NT2/D1 (cell line): ENCODE measurements around the gene COIL.

Source experiments
- SUZ12 ChIP-seq: IDR thresholded peaks from 2 replicates; pipeline ENCODE4 v1.6.1; 2011; ENCODE audit not compliant: insufficient read length, insufficient read depth; ENCODE audit errors: extremely low read depth
- YY1 ChIP-seq: IDR thresholded peaks from 2 replicates; pipeline ENCODE4 v1.6.1; 2011; ENCODE audit not compliant: insufficient read length, insufficient read depth
- ZNF274 ChIP-seq: IDR thresholded peaks from 2 replicates; pipeline ENCODE4 v1.6.1; 2011; ENCODE audit warnings: mild to moderate bottlenecking, low read depth, low read length

GRCh38 chr17:56913353-56913866 is 47.4 kb downstream of the COIL start:
- TF ChIP-seq YY1 (no peak), SUZ12 (no peak), ZNF274 (no peak)
